Sigmoid colon (tissue), 7 donors: Measurements from ENCODE around the gene ZBTB40. TPM values are rescaled to one million over a fixed set of nuclear protein-coding genes. Genes with fewer than 3 reads are reported as not detected.
A peak's percentile ranks its signal among the peaks of the same experiment; 100 is the strongest.

ENCODE experiments used
- DNase-seq: peaks from one replicate; pipeline ENCODE4 v3.0.0-alpha.2; 2019
- H3K27ac ChIP-seq, 4 donors: fragments of 200-600 bp; sonication (generic); one replicate each; pipeline ENCODE4 v1.5.1; 2016 to 2019; ENCODE audit warnings: mild to moderate bottlenecking in 1 of 4
- H3K27me3 ChIP-seq, 3 donors: fragments of 200-600 bp; sonication (generic); one replicate each; pipeline ENCODE4 v1.5.1; 2019; ENCODE audit warnings: mild to moderate bottlenecking in 1 of 3
- H3K36me3 ChIP-seq, 4 donors: fragments of 200-600 bp; sonication (generic); one replicate each; pipeline ENCODE4 v1.5.1; 2016 to 2019
- H3K4me1 ChIP-seq, 4 donors: fragments of 200-600 bp; sonication (generic); one replicate each; pipeline ENCODE4 v1.5.1; 2017 to 2019
- H3K4me3 ChIP-seq, 4 donors: fragments of 200-600 bp; sonication (generic); one replicate each; pipeline ENCODE4 v1.5.1; 2017 to 2019; ENCODE audit warnings: mild to moderate bottlenecking in 2 of 4, moderate library complexity in 1 of 4
- H3K9me3 ChIP-seq, 4 donors: fragments of 200-600 bp in 3 of 4; sonication (generic) in 3 of 4; one replicate each; pipeline versions ENCODE4 v1.5.1 to v1.6.1; 2013 to 2019
- EP300 ChIP-seq, 4 donors: sonication (generic); formaldehyde crosslinking; IDR thresholded peaks; one replicate each; pipeline ENCODE4 v1.6.1; 2017; ENCODE audit warnings: antibody characterized with exemption in 4 of 4
- POLR2A ChIP-seq, 2 donors: fragments of 450-650 bp; IDR thresholded peaks; one replicate each; pipeline ENCODE4 v1.6.1; 2016; ENCODE audit warnings: antibody characterized with exemption in 2 of 2, mild to moderate bottlenecking in 2 of 2, moderate library complexity in 2 of 2
- POLR2AphosphoS5 ChIP-seq, 4 donors: sonication (generic); formaldehyde crosslinking; IDR thresholded peaks; one replicate each; pipeline ENCODE4 v1.6.1; 2017; ENCODE audit warnings: antibody characterized with exemption in 4 of 4
- WGBS, 2 donors: extraction: QIAGEN DNeasy Blood & Tissue Kit; methylation state at CpG; one replicate each; pipeline ENCODE4 v1.1.7; 2013; 5-methylcytosine and 5-hydroxymethylcytosine counted together
- intact Hi-C: fragments of 100-400 bp; cut with DNase I; formaldehyde crosslinking; loops from one replicate; pipeline ENCODE4 v1.15.1; 2023
- polyA plus RNA-seq, 3 donors: library from polyadenylated mRNA; stranded (reverse); fragments of 200-250 nt; gene quantifications; one replicate each; pipeline ENCODE4 v1.2.3, GENCODE V29; 2013
- total RNA-seq, 4 donors: library from RNA; depleted of rRNA; stranded (reverse); fragments of >200 nt; gene quantifications; one replicate each; pipeline ENCODE4 v1.1.0, GENCODE V29; 2016
- TF ChIP-seq, protein P1 (sequence below), 4 experiments: fragments of 450-650 bp in 3 of 4; fragments of 200-600 bp in 1 of 4; IDR thresholded peaks; one replicate each; pipeline ENCODE4 v1.5.1; 2016 to 2019; ENCODE audit warnings: antibody characterized with exemption in 4 of 4, mild to moderate bottlenecking in 3 of 4, moderate library complexity in 2 of 4
- donor health status: healthy with polysubstance abuse.
- donor health status: Bipolar disorder and iron deficiency.
- donor health status: healthy.

The ZBTB40 gene
- total and polyA plus RNA-seq, 7 donors, result 1.8 to 22.2 (median 14.3) TPM

GRCh38 chr1:22449636-22450035, 2.0 kb upstream of the ZBTB40 start:
- no peaks in the 10 kb centered on the region for H3K36me3 ChIP-seq
- peaks cover 0 to 28% (median 12%) of the 10 kb centered on the region in 4 donors for H3K4me1 ChIP-seq
- no peak overlapping the region for H3K27ac ChIP-seq
- no peak for DNase-seq
- WGBS, 2 donors, result 96 to 97% methylated on average over 7 of the region's 7 CpGs
- H3K4me3 ChIP-seq, result no peak overlapping the region
- H3K27me3 ChIP-seq, result no peaks in the 10 kb centered on the region
- no peaks in the 10 kb centered on the region for H3K9me3 ChIP-seq
- intact Hi-C loops, result no loop called here
- TF ChIP-seq, protein P1, sequence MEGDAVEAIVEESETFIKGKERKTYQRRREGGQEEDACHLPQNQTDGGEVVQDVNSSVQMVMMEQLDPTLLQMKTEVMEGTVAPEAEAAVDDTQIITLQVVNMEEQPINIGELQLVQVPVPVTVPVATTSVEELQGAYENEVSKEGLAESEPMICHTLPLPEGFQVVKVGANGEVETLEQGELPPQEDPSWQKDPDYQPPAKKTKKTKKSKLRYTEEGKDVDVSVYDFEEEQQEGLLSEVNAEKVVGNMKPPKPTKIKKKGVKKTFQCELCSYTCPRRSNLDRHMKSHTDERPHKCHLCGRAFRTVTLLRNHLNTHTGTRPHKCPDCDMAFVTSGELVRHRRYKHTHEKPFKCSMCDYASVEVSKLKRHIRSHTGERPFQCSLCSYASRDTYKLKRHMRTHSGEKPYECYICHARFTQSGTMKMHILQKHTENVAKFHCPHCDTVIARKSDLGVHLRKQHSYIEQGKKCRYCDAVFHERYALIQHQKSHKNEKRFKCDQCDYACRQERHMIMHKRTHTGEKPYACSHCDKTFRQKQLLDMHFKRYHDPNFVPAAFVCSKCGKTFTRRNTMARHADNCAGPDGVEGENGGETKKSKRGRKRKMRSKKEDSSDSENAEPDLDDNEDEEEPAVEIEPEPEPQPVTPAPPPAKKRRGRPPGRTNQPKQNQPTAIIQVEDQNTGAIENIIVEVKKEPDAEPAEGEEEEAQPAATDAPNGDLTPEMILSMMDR (IDR thresholded peaks at IDR 0.05), result no peak
- no peak for TF ChIP-seq EP300 (IDR thresholded peaks at IDR 0.05)
- TF ChIP-seq POLR2A (IDR thresholded peaks at IDR 0.05), result no peak
- TF ChIP-seq POLR2AphosphoS5 (IDR thresholded peaks at IDR 0.05), result no peak

GRCh38 chr1:22450351-22451021, 1.2 kb upstream of the ZBTB40 start:
- TF ChIP-seq, protein P1 (IDR thresholded peaks at IDR 0.05), result no peak
- TF ChIP-seq EP300 (IDR thresholded peaks at IDR 0.05) (no peak), POLR2A (IDR thresholded peaks at IDR 0.05) (no peak), POLR2AphosphoS5 (IDR thresholded peaks at IDR 0.05) (no peak)
- H3K27me3 ChIP-seq, result no peaks in the 10 kb centered on the region
- no peak for DNase-seq
- intact Hi-C loops, result no loop called here
- H3K4me3 ChIP-seq, result no peak overlapping the region
- no peaks in the 10 kb centered on the region for H3K36me3 ChIP-seq
- H3K4me1 ChIP-seq, result peaks cover 0 to 36% (median 12%) of the 10 kb centered on the region in 4 donors
- 26 to 71% methylated on average over 12 of the region's 12 CpGs for WGBS, 2 donors
- H3K9me3 ChIP-seq, result no peaks in the 10 kb centered on the region
- H3K27ac ChIP-seq, result peak overlapping the region in 2 of 4 donors; percentile 94

- whole genome bisulfite sequencing, 2 donors, result 1 to 4% methylated on average over 12 of the region's 12 CpGs
- TF ChIP-seq POLR2AphosphoS5 (IDR thresholded peaks at IDR 0.05), result peak in 1 of 4 donors; percentile 6
- no peak for TF ChIP-seq EP300 (IDR thresholded peaks at IDR 0.05)
- Histone ChIP-seq H3K4me3 (peak overlapping the region; percentile 86 to 93 (median 88)), H3K9me3 (no peaks in the 10 kb centered on the region), H3K27me3 (no peaks in the 10 kb centered on the region), H3K27ac (peak overlapping the region; percentile 94 to 97 (median 94)), H3K4me1 (peaks cover 0 to 47% (median 13%) of the 10 kb centered on the region in 4 donors), H3K36me3 (no peaks in the 10 kb centered on the region)
- no peak for DNase-seq
- intact Hi-C loops, result no loop called here
Measured at GRCh38 chr1:22452481-22452957, 868 bp downstream of the ZBTB40 start.

- WGBS, 2 donors, result 52 to 73% methylated on average over 2 of the region's 2 CpGs
- Histone ChIP-seq H3K27ac (peak overlapping the region; percentile 94 to 97 (median 94)), H3K36me3 (no peaks in the 10 kb centered on the region), H3K9me3 (no peaks in the 10 kb centered on the region), H3K4me1 (peaks cover 0 to 47% (median 16%) of the 10 kb centered on the region in 4 donors), H3K27me3 (no peaks in the 10 kb centered on the region), H3K4me3 (peak overlapping the region in 3 of 4 donors; percentile 86 to 93 (median 86))
- TF ChIP-seq POLR2A (IDR thresholded peaks at IDR 0.05) (no peak), POLR2AphosphoS5 (IDR thresholded peaks at IDR 0.05) (no peak), EP300 (IDR thresholded peaks at IDR 0.05) (no peak)
- TF ChIP-seq, protein P1 (IDR thresholded peaks at IDR 0.05), result no peak
- intact Hi-C loops, result no loop called here
- no peak for DNase-seq
Measured at GRCh38 chr1:22453181-22453580, 1.5 kb downstream of the ZBTB40 start.

DNA sequence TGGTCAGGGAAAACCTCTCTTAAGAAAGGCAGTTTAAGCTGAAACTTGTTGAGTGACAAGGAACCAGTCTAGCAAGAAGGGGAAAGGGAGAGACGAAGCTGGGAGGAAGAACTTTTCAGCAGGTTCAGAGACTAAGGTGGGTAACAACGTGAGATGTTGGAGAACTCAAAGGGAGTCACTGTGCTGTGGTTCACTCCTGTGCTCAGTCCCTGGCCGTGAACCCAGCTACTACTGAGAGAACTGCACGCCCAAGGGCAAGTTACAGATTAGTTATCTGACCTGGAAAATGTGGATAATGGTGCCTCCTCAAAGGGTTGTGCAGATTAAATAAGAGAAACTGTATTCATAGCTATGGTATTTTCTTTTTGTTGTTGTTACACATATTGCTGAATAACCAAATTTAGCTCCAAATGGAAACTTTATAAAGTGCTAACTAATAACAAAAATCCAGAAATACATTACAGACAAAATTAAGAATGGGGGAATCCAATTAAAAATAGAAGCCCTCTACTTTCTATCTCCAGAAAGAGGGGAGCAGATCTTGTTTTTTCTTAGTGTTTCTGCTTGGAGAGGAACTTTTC, 2.9 kb downstream of the ZBTB40 start:
- Histone ChIP-seq H3K4me3 (no peak overlapping the region), H3K27ac (no peak overlapping the region), H3K4me1 (peaks cover 0 to 49% (median 16%) of the 10 kb centered on the region in 4 donors), H3K27me3 (no peaks in the 10 kb centered on the region), H3K36me3 (no peaks in the 10 kb centered on the region), H3K9me3 (no peaks in the 10 kb centered on the region)
- TF ChIP-seq POLR2A (IDR thresholded peaks at IDR 0.05) (no peak), POLR2AphosphoS5 (IDR thresholded peaks at IDR 0.05) (no peak), EP300 (IDR thresholded peaks at IDR 0.05) (no peak)
- TF ChIP-seq, protein P1 (IDR thresholded peaks at IDR 0.05), result no peak
- DNase-seq, result no peak
- intact Hi-C loops, result no loop called here
- 84 to 89% methylated on average over 4 of the region's 4 CpGs for WGBS, 2 donors
